HL-60/S4 (cell line): ENCODE measurements around the gene SHPK.
"Not testable (repeated sequence)": the region's sequence is repeated elsewhere in the genome, so short reads cannot be mapped to it uniquely, and the experiment has no call there.

Experiments used
- in situ Hi-C: fragments of 300-500 bp; cut with MboI; formaldehyde crosslinking; loops from 2 replicates; pipeline ENCODE4 v1.14.3; 2022; ENCODE audit warnings: low sequenced_read_pairs

Gene SHPK

GRCh38 chr17:3592216-3592860, 43.7 kb downstream of the SHPK start:
- in situ Hi-C loops: no loop called here

- in situ Hi-C loops: no loop called here
Observed at GRCh38 chr17:3590768-3591167, 45.3 kb downstream of the SHPK start.

- in situ Hi-C loops: no loop called here
Observed at GRCh38 chr17:3590231-3590630, 45.8 kb downstream of the SHPK start.

GRCh38 chr17:3589784-3590183, 46.3 kb downstream of the SHPK start:
- in situ Hi-C loops: no loop called here

GRCh38 chr17:3585826-3586225, 50.2 kb downstream of the SHPK start:
- in situ Hi-C loops: no loop called here

GRCh38 chr17:3583456-3583855, 52.6 kb downstream of the SHPK start:
- in situ Hi-C loops: no loop called here

GRCh38 chr17:3582915-3583314, 53.1 kb downstream of the SHPK start:
- in situ Hi-C loops: no loop called here

GRCh38 chr17:3578667-3579066, 57.4 kb downstream of the SHPK start:
- in situ Hi-C loops: not testable (repeated sequence)

GRCh38 chr17:3576970-3577369, 59.1 kb downstream of the SHPK start:
- in situ Hi-C loops: no loop called here

- in situ Hi-C loops: no loop called here
Observed at GRCh38 chr17:3575511-3575910, 60.5 kb downstream of the SHPK start.

- in situ Hi-C loops: no loop called here
Observed at GRCh38 chr17:3574231-3574630, 61.8 kb downstream of the SHPK start.

GRCh38 chr17:3573246-3574100, 62.6 kb downstream of the SHPK start:
- in situ Hi-C loops: no loop called here

GRCh38 chr17:3572231-3572630, 63.8 kb downstream of the SHPK start:
- in situ Hi-C loops: no loop called here

- in situ Hi-C loops: no loop called here
Observed at GRCh38 chr17:3571043-3571900, 64.8 kb downstream of the SHPK start.

- in situ Hi-C loops: no loop called here
Observed at GRCh38 chr17:3569534-3570137, 66.4 kb downstream of the SHPK start.

GRCh38 chr17:3566551-3566950, 69.5 kb downstream of the SHPK start:
- in situ Hi-C loops: no loop called here

GRCh38 chr17:3565143-3565542, 70.9 kb downstream of the SHPK start:
- in situ Hi-C loops: no loop called here

- in situ Hi-C loops: not testable (repeated sequence)
Observed at GRCh38 chr17:3564241-3564640, 71.8 kb downstream of the SHPK start.

- in situ Hi-C loops: no loop called here
Observed at GRCh38 chr17:3559270-3559645, 76.8 kb downstream of the SHPK start.

GRCh38 chr17:3558603-3559269, 77.3 kb downstream of the SHPK start:
- in situ Hi-C loops: no loop called here
